Stimulated activated CD8-positive, alpha-beta memory T cell treated with anti-CD3 and anti-CD28 coated beads, Interleukin-15, amount 100 ng/mL, for 4 hours (primary cell): Measurements from ENCODE around the gene OR51F2.
"Not testable (repeated sequence)": the region's sequence is repeated elsewhere in the genome, so short reads cannot be mapped to it uniquely, and the experiment has no call there.

Experiments
- DNase-seq, 2 donors: peaks; one replicate each; pipeline ENCODE4 v3.0.0-alpha.2; 2020; ENCODE audit warnings: low read depth in 2 of 2

Gene OR51F2

GRCh38 chr11:4821021-4821420 lies at the start of gene OR51F2:
Gene OR51F2, plus strand, starts transcription at chr11:4821321. Its CDS starts 101 bp downstream, at chr11:4821422.
- no peak for DNase-seq

- no peak for DNase-seq
Measured at GRCh38 chr11:4782454-4782853, 38.7 kb upstream of the OR51F2 start.

GRCh38 chr11:4797206-4797605 lies 23.9 kb upstream of the OR51F2 start:
- no peak for DNase-seq

GRCh38 chr11:4798427-4799183 lies 22.5 kb upstream of the OR51F2 start:
- DNase-seq = no peak

GRCh38 chr11:4801316-4801715 lies 19.8 kb upstream of the OR51F2 start:
- DNase-seq = not testable (repeated sequence)

- no peak for DNase-seq
Measured at GRCh38 chr11:4804280-4804679, 16.8 kb upstream of the OR51F2 start, which contains the start of gene OR52R1. Gene OR52R1, minus strand, starts transcription at chr11:4804380. Its CDS starts 0 bp downstream, at chr11:4804380.

GRCh38 chr11:4808476-4808875 lies 12.6 kb upstream of the OR51F2 start:
- no peak for DNase-seq

- DNase-seq = no peak
Measured at GRCh38 chr11:4809246-4809645, 11.9 kb upstream of the OR51F2 start.

- no peak for DNase-seq
Measured at GRCh38 chr11:4825132-4825531, 4.0 kb downstream of the OR51F2 start.

GRCh38 chr11:4826425-4826824 lies 5.3 kb downstream of the OR51F2 start:
- no peak for DNase-seq

- DNase-seq = no peak
Measured at GRCh38 chr11:4830346-4830745, 9.2 kb downstream of the OR51F2 start.

- no peak for DNase-seq
Measured at GRCh38 chr11:4830909-4831308, 9.8 kb downstream of the OR51F2 start.

- no peak for DNase-seq
Measured at GRCh38 chr11:4839851-4840549, 18.9 kb downstream of the OR51F2 start.

- DNase-seq = no peak
Measured at GRCh38 chr11:4848908-4849532, 27.9 kb downstream of the OR51F2 start, which contains the start of gene OR51S1. Gene OR51S1, minus strand, starts transcription at chr11:4849208. Its CDS starts 0 bp downstream, at chr11:4849208.

GRCh38 chr11:4851033-4851432 lies 29.9 kb downstream of the OR51F2 start:
- DNase-seq = no peak

GRCh38 chr11:4854286-4854685 lies 33.2 kb downstream of the OR51F2 start:
- not testable (repeated sequence) for DNase-seq

GRCh38 chr11:4862447-4863236 lies 41.5 kb downstream of the OR51F2 start:
- DNase-seq = no peak

- no peak for DNase-seq
Measured at GRCh38 chr11:4863876-4864275, 42.8 kb downstream of the OR51F2 start.

- DNase-seq = no peak
Measured at GRCh38 chr11:4865855-4866254, 44.7 kb downstream of the OR51F2 start.
